ENCODE data around the gene CEL. TPM values are rescaled to one million over a fixed set of nuclear protein-coding genes. Genes with fewer than 3 reads are reported as not detected.

Gene CEL
- total RNA-seq, 4 donors from 2014 or later = 0.26 to 1.4 (median 0.62) TPM; not detected in 1

DNA sequence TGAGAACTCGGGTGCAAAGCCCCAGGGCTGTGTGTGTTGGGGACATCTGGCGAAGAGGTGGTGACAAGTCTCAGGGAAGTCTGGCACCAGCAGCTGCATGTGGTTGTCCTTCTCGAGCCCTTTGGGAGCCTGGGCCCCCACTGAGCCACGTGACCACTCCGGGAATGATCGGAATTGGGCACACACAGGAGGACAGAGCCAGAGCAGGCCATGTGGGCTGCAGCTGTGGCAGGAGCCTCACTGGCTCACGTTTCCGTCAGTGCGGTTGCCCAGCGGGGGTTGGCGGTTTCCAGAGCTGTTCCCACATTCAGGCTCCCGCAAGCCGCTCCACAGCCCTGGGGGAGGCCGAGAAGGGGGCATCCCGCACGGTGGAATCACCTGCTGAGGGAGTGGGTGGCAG lies 6.8 kb upstream of the CEL start:
- H3K9me3 ChIP-seq = no peaks in the 10 kb centered on the region
- no peaks in the 10 kb centered on the region for H3K36me3 ChIP-seq
- H3K27me3 ChIP-seq = no peaks in the 10 kb centered on the region
- TF ChIP-seq, protein P1, sequence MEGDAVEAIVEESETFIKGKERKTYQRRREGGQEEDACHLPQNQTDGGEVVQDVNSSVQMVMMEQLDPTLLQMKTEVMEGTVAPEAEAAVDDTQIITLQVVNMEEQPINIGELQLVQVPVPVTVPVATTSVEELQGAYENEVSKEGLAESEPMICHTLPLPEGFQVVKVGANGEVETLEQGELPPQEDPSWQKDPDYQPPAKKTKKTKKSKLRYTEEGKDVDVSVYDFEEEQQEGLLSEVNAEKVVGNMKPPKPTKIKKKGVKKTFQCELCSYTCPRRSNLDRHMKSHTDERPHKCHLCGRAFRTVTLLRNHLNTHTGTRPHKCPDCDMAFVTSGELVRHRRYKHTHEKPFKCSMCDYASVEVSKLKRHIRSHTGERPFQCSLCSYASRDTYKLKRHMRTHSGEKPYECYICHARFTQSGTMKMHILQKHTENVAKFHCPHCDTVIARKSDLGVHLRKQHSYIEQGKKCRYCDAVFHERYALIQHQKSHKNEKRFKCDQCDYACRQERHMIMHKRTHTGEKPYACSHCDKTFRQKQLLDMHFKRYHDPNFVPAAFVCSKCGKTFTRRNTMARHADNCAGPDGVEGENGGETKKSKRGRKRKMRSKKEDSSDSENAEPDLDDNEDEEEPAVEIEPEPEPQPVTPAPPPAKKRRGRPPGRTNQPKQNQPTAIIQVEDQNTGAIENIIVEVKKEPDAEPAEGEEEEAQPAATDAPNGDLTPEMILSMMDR (IDR thresholded peaks at IDR 0.05) = no peak
- TF ChIP-seq POLR2A (IDR thresholded peaks at IDR 0.05) = no peak
- no peaks in the 10 kb centered on the region for H3K4me1 ChIP-seq
- intact Hi-C loops (cut with DNase I; ENCODE audit: low total_unique reads) = no loop called here
- no peak overlapping the region for H3K4me3 ChIP-seq
- no peak for DNase-seq
- no peak overlapping the region for H3K27ac ChIP-seq

DNA sequence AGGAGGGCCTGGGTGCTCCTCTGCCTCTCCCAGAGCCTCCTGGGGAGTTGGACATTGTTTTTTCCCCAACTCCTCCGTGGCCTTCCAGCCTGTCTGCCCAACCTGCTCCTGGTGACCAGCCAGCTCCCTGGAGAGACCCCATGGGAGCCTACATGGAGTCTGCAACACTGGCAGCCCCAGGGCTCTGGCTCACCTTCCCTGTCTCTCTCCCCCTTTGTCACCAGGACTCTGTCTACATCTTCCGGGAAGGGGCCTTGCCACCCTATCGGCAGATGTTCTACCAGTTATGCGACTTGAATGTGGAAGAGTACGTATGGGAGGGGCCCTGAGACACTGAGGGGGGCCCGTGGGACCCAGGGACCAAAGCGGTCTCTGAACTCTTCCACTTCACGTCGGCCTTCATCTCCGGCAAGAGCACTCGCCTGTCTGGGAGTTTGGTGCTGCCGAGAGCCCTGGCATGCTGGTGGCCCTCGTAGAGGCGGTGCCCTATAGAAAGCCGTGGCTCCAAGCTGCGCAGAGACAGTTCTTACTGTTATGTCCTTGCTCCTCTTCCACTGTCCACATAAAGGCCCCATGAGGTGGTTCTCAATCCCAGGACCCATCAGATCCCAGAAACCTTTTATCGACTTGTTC lies 5.9 kb upstream of the CEL start:
- H3K36me3 ChIP-seq = no peaks in the 10 kb centered on the region
- no peak for DNase-seq
- intact Hi-C loops (cut with DNase I; ENCODE audit: low total_unique reads) = no loop called here

DNA sequence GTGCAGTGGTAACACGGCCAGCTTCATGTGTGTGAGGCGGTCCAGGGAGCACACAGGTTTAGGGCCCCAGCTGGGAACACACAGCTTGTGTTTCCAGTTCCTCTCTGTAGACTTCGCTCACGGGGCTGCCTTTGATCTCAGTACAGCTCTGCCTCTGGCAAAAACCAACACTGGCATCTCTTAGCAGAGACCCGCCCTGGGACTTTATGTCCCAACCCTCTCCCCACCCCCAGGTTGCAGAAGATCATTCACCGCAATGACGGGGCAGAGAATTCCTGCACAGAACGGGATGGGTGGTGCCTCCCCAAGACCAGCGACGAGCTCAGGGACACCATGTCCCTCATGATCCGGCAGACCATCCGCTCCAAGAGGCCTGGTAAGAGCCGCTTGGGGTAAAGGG lies 5.2 kb upstream of the CEL start:
- no peak for DNase-seq
- Histone ChIP-seq H3K4me3 (no peak overlapping the region), H3K36me3 (no peaks in the 10 kb centered on the region), H3K27me3 (no peaks in the 10 kb centered on the region), H3K4me1 (no peaks in the 10 kb centered on the region), H3K27ac (no peak overlapping the region), H3K9me3 (no peaks in the 10 kb centered on the region)
- intact Hi-C loops (cut with DNase I; ENCODE audit: low total_unique reads) = no loop called here
- no peak for TF ChIP-seq POLR2A (IDR thresholded peaks at IDR 0.05)
- TF ChIP-seq, protein P1 (IDR thresholded peaks at IDR 0.05) = no peak

More for the DNA sequence above, 5.9 kb upstream of the CEL start:
- Histone ChIP-seq H3K4me1 (no peaks in the 10 kb centered on the region), H3K27me3 (no peaks in the 10 kb centered on the region), H3K27ac (no peak overlapping the region), H3K9me3 (no peaks in the 10 kb centered on the region), H3K4me3 (no peak overlapping the region)
- TF ChIP-seq, protein P1 (IDR thresholded peaks at IDR 0.05) = no peak
- no peak for TF ChIP-seq POLR2A (IDR thresholded peaks at IDR 0.05)

DNA sequence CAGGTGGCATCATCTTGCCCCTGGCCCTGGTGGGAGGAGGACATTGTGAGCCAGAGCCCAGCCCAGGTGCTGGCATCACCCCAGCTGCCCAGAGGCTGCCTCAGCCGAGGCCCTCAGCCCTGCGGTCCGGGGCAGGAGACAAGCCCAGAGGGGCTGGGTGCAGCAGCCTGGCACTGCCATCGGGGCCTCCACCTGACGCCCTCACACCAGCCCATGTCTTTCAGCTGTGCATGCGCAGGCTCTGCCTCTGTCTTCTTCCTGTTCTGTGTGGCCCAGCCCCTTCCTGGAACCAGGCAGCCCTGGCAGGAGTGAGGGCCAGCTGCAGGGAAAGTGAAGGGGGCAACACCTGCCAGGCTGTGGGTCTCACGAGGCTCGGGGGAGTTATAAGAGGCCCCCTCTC lies 4.8 kb upstream of the CEL start:
- TF ChIP-seq, protein P1 (IDR thresholded peaks at IDR 0.05) = no peak
- no peak for TF ChIP-seq POLR2A (IDR thresholded peaks at IDR 0.05)
- Histone ChIP-seq H3K27me3 (no peaks in the 10 kb centered on the region), H3K27ac (no peak overlapping the region), H3K4me1 (no peaks in the 10 kb centered on the region), H3K4me3 (no peak overlapping the region), H3K36me3 (no peaks in the 10 kb centered on the region), H3K9me3 (no peaks in the 10 kb centered on the region)
- intact Hi-C loops (cut with DNase I; ENCODE audit: low total_unique reads) = no loop called here
- DNase-seq = no peak

DNA sequence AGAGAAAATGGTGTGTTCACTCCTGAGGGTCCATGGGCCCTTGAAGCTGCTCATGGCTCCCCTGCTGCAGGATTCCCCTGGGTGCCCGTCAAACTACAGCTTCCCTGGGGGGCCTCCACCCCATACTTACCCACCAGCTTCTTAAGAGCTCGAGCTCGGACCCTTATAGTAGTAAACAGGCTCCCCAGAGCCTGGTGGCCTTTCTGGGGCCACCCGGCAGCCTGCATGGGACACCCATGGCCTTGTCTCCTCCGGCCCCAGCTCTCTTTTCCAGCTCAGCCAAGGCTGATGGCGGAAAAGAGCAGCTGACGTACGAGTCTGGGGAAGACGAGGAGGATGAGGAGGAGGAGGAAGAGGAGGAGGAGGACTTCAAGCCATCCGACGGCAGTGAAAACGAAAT lies 4.2 kb upstream of the CEL start:
- no peak overlapping the region for H3K4me3 ChIP-seq
- no peaks in the 10 kb centered on the region for H3K9me3 ChIP-seq
- no peak for DNase-seq
- TF ChIP-seq, protein P1 (IDR thresholded peaks at IDR 0.05) = no peak
- no peak for TF ChIP-seq POLR2A (IDR thresholded peaks at IDR 0.05)
- H3K27ac ChIP-seq = no peak overlapping the region
- H3K4me1 ChIP-seq = no peaks in the 10 kb centered on the region
- H3K27me3 ChIP-seq = no peaks in the 10 kb centered on the region
- no peaks in the 10 kb centered on the region for H3K36me3 ChIP-seq
- intact Hi-C loops (cut with DNase I; ENCODE audit: low total_unique reads) = no loop called here
